Measurements from ENCODE around the gene MOCS3. TPM values are rescaled to one million over a fixed set of nuclear protein-coding genes. Genes with fewer than 3 reads are reported as not detected.

Gene MOCS3
- total RNA-seq, 1 donor from 2014 or later = 2.8 TPM

GRCh38 chr20:51001430-51002265, 43.0 kb downstream of the MOCS3 start:
- Histone ChIP-seq H3K4me3 (no peak overlapping the region), H3K9me3 (replicated peaks) (no peaks in the 10 kb centered on the region), H3K27ac (replicated peaks) (no peak overlapping the region), H3K4me1 (no peaks in the 10 kb centered on the region), H3K36me3 (no peaks in the 10 kb centered on the region), H3K27me3 (ENCODE audit: low read depth) (peaks cover 95% of the 10 kb centered on the region)
- TF ChIP-seq CTCF (IDR thresholded peaks at IDR 0.05; ENCODE audit: borderline replicate concordance) = no peak
- DNase-seq = no peak
- intact Hi-C loops (cut with micrococcal nuclease) = no loop called here

GRCh38 chr20:51002633-51003032, 44.0 kb downstream of the MOCS3 start:
- Histone ChIP-seq H3K27ac (replicated peaks) (no peak overlapping the region), H3K27me3 (ENCODE audit: low read depth) (peaks cover 91% of the 10 kb centered on the region), H3K4me3 (no peak overlapping the region), H3K9me3 (replicated peaks) (no peaks in the 10 kb centered on the region), H3K36me3 (no peaks in the 10 kb centered on the region), H3K4me1 (no peaks in the 10 kb centered on the region)
- TF ChIP-seq CTCF (IDR thresholded peaks at IDR 0.05; ENCODE audit: borderline replicate concordance) = no peak
- no peak for DNase-seq
- intact Hi-C loops (cut with micrococcal nuclease) = no loop called here

- Histone ChIP-seq H3K36me3 (no peaks in the 10 kb centered on the region), H3K9me3 (replicated peaks) (no peaks in the 10 kb centered on the region), H3K4me3 (no peak overlapping the region), H3K27me3 (ENCODE audit: low read depth) (peaks cover 89% of the 10 kb centered on the region), H3K27ac (replicated peaks) (no peak overlapping the region), H3K4me1 (no peaks in the 10 kb centered on the region)
- no peak for TF ChIP-seq CTCF (IDR thresholded peaks at IDR 0.05; ENCODE audit: borderline replicate concordance)
- DNase-seq = no peak
- intact Hi-C loops (cut with micrococcal nuclease) = no loop called here
Observed at GRCh38 chr20:51003753-51004152, 45.1 kb downstream of the MOCS3 start.

- H3K27me3 ChIP-seq (ENCODE audit: low read depth) = peaks cover 89% of the 10 kb centered on the region
- no peaks in the 10 kb centered on the region for H3K36me3 ChIP-seq
- intact Hi-C loops (cut with micrococcal nuclease) = no loop called here
Observed at GRCh38 chr20:51004305-51004727, 45.7 kb downstream of the MOCS3 start.

GRCh38 chr20:51004781-51005180, 46.2 kb downstream of the MOCS3 start:
- Histone ChIP-seq H3K9me3 (replicated peaks) (no peaks in the 10 kb centered on the region), H3K27ac (replicated peaks) (no peak overlapping the region), H3K27me3 (ENCODE audit: low read depth) (peaks cover 89% of the 10 kb centered on the region), H3K4me3 (no peak overlapping the region), H3K36me3 (no peaks in the 10 kb centered on the region), H3K4me1 (no peaks in the 10 kb centered on the region)
- intact Hi-C loops (cut with micrococcal nuclease) = no loop called here
- no peak for DNase-seq
- no peak for TF ChIP-seq CTCF (IDR thresholded peaks at IDR 0.05; ENCODE audit: borderline replicate concordance)

More at GRCh38 chr20:51004305-51004727, 45.7 kb downstream of the MOCS3 start:
- Histone ChIP-seq H3K27ac (replicated peaks) (no peak overlapping the region), H3K4me3 (no peak overlapping the region), H3K9me3 (replicated peaks) (no peaks in the 10 kb centered on the region), H3K4me1 (no peaks in the 10 kb centered on the region)
- DNase-seq = no peak
- TF ChIP-seq CTCF (IDR thresholded peaks at IDR 0.05; ENCODE audit: borderline replicate concordance) = no peak

All from left ventricle myocardium inferior (tissue), 1 donor.